NB4 (cell line): ENCODE measurements around the gene AKIRIN2.

Source experiments
- DNase-seq: peaks from one replicate; pipeline ENCODE4 v3.0.0; 2010; ENCODE audit warnings: low read depth
- H3K4me3 ChIP-seq: one replicate; pipeline ENCODE4 v1.5.1; 2011; ENCODE audit warnings: mild to moderate bottlenecking, low read depth, low read length, moderate library complexity
- MYC ChIP-seq: IDR thresholded peaks from 2 replicates; pipeline ENCODE4 v1.6.1; 2011; ENCODE audit warnings: low read depth, low read length
- POLR2A ChIP-seq: IDR thresholded peaks from 2 replicates; pipeline ENCODE4 v1.6.1; 2011; ENCODE audit warnings: mild to moderate bottlenecking; ENCODE audit not compliant: insufficient read length; ENCODE audit errors: extremely low read depth
- TF ChIP-seq, protein P1 (sequence below): IDR thresholded peaks from one replicate; pipeline ENCODE4 v1.5.1; 2012; ENCODE audit warnings: low read depth, low read length
- TF ChIP-seq, protein P2 (sequence below): IDR thresholded peaks from 2 replicates; pipeline ENCODE4 v1.6.1; 2011; ENCODE audit warnings: low read depth, low read length

Gene AKIRIN2

DNA sequence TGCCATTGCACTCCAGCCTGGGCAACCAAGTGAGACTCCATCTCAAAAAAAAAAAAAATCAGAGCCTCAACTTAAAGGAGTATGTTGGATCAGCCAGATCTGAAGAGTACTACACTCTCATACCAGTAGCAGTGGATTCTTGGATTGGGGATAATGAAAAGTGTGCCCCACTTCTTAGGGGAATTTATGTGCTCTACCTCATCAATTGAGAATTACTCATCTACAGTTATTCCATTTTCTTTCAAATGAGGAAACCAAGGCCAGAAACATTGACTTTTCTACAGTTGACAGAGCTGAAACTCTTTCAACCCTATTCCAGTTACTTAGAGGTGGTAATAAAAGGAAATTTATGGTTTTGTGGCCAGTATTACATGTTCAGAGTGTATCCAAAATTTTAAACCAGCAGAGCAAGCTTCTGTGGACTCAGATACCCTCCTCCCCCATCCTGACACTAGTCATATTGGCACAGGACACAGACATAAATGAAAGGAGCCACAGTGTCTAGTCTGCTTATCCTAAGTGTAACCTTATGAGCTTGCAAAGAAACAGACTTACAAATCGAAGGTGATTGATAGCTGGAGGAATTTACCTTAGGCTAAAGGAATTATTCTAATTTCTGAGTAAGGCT is 60.9 kb downstream of the AKIRIN2 start:
- no peak overlapping the region for H3K4me3 ChIP-seq
- TF ChIP-seq, protein P1, sequence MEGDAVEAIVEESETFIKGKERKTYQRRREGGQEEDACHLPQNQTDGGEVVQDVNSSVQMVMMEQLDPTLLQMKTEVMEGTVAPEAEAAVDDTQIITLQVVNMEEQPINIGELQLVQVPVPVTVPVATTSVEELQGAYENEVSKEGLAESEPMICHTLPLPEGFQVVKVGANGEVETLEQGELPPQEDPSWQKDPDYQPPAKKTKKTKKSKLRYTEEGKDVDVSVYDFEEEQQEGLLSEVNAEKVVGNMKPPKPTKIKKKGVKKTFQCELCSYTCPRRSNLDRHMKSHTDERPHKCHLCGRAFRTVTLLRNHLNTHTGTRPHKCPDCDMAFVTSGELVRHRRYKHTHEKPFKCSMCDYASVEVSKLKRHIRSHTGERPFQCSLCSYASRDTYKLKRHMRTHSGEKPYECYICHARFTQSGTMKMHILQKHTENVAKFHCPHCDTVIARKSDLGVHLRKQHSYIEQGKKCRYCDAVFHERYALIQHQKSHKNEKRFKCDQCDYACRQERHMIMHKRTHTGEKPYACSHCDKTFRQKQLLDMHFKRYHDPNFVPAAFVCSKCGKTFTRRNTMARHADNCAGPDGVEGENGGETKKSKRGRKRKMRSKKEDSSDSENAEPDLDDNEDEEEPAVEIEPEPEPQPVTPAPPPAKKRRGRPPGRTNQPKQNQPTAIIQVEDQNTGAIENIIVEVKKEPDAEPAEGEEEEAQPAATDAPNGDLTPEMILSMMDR: no peak
- TF ChIP-seq MYC: no peak
- TF ChIP-seq, protein P2, sequence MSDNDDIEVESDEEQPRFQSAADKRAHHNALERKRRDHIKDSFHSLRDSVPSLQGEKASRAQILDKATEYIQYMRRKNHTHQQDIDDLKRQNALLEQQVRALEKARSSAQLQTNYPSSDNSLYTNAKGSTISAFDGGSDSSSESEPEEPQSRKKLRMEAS: no peak
- TF ChIP-seq POLR2A: no peak
- DNase-seq: no peak

DNA sequence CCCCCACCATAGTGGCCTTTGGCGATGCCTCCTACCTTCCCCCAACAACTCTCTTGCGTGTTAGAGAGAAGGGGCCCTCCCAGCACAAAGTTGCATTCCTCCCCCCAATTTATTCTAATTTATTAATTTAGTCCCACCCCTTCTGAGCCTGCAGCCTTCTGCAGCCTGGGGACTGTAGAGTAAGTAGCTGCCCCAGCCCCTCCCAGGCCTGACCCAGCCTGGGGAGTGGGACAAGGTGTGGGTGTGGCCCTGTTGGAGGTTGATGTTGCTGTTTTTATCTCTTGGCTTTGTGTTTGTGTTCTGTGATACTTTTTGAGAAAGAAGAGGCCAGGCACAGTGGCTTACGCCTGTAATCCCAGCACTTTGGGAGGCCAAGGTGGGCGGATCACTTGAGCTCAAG is 62.7 kb downstream of the AKIRIN2 start:
- TF ChIP-seq, protein P1: no peak
- TF ChIP-seq, protein P2: no peak
- TF ChIP-seq POLR2A: no peak
- DNase-seq: no peak

DNA sequence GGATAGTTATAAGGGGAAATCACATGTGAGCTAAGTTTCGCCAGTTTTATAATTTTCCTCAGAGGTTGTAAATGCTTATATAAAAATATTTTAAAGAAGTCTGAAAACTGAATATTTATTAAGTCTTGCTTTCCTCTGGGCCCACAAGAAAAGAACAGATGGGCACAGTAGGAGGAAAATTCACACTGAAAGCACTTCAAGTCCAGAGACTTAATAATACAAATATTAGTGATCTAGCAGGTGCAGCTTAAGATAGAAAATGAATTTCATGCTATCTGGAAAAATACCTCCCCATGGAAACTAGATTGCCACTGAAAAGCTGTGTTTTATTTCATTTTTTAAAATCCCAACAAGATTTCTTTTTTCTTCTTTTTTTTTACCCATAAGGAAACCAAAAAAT is 64.9 kb downstream of the AKIRIN2 start:
- H3K4me3 ChIP-seq: no peak overlapping the region
- no peak for DNase-seq
- TF ChIP-seq MYC (no peak), POLR2A (no peak)
- TF ChIP-seq, protein P2: no peak
- TF ChIP-seq, protein P1: no peak

More for the DNA sequence above, 62.7 kb downstream of the AKIRIN2 start:
- no peak overlapping the region for H3K4me3 ChIP-seq

DNA sequence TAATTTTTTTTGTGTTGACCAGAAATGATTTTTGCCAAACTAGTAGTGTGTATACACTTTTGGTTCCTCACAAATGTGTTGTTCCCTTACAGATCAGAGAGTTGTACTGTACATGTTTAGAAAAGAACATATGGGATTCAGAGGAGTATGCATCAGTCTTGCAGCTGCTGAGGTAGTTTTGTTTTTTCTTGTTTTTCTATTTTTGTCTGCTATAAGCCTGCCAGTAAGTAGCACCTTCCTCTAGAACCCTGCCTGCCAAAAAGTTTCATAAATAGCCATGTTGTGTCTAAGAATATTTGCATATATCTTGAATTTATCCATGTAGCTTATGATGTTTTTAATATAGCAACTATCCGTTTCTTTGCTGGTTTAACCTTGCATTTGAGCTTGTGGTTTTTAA is 65.7 kb downstream of the AKIRIN2 start:
- TF ChIP-seq MYC (no peak), POLR2A (no peak)
- TF ChIP-seq, protein P2: no peak
- TF ChIP-seq, protein P1: no peak
- DNase-seq: no peak

DNA sequence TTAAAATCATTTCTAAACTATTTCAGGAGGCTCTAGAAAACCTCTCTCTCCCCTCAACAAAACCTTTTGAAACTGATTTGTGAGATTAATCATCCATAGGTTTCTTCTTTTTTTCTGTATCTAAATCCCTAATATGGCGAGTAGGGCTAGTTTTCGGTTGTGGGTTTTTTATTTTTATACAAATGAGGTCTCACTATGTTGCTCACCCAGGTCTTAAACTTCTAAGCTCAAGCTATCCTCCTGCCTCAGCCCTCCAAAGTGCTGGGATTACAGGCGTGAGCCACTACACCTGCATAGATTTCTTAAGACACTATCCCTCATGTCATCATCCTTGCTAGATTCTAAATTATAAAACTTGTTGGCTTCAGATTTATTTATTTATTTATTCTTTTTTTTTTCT is 68.2 kb downstream of the AKIRIN2 start:
- TF ChIP-seq, protein P1: no peak
- TF ChIP-seq MYC (no peak), POLR2A (no peak)
- TF ChIP-seq, protein P2: no peak
- no peak overlapping the region for H3K4me3 ChIP-seq
- no peak for DNase-seq

More for the DNA sequence above, 65.7 kb downstream of the AKIRIN2 start:
- no peak overlapping the region for H3K4me3 ChIP-seq

DNA sequence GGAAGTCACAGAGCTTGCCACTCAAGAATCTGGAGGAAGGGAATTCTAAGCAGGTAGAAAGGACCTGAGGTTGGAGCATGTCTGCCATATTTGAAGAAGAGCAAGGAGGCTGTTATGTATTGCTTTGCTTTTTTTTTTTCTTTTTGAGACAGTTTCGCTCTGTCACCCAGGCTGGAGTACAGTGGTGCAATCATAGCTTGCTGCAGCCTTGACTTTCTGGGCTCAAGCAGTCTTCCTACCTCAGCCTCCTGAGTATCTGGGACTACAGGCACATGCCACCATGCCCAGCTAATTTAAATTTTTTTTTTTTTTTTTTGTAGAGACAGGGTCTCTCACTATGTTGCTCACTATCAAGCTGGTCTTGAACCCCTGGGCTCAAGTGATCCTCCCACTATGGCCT is 71.3 kb downstream of the AKIRIN2 start:
- no peak overlapping the region for H3K4me3 ChIP-seq
- DNase-seq: no peak
- TF ChIP-seq POLR2A (no peak), MYC (no peak)
- TF ChIP-seq, protein P1: no peak
- TF ChIP-seq, protein P2: no peak
